Endothelial cell of umbilical vein (primary cell): Measurements from ENCODE around the gene FYN. TPM values are rescaled to one million over a fixed set of nuclear protein-coding genes. Genes with fewer than 3 reads are reported as not detected.

ENCODE experiments used
- BruUV-seq: library from RNA; stranded (reverse); fragments of 400-500 nt; replicated peaks from 2 replicates; lab custom pipeline; 2021; lab: Mats Ljungman, UMichigan
- CTCF ChIA-PET: fragments of 300-600, 350-600 bp; sonication (Branson Sonifier 250); formaldehyde crosslinking; loops from one replicate; lab custom pipeline; 2021; ENCODE audit warnings: antibody characterized with exemption, inconsistent platforms; lab: Charles Lee
- POLR2A ChIA-PET: fragments of 300-600, 350-600 bp; sonication (Branson Sonifier 250); formaldehyde crosslinking; loops from one replicate; lab custom pipeline; 2021; ENCODE audit warnings: antibody characterized with exemption, inconsistent platforms; lab: Charles Lee
- DNase-seq: peaks from one replicate; pipeline ENCODE4 v3.0.0-alpha.2; 2011; ENCODE audit warnings: low read depth, low spot score
- FAIRE-seq: peaks from 2 replicates; lab custom pipeline; 2011; peaks lifted over from hg19 to GRCh38; lab: Jason Lieb, UNC
- H2AFZ ChIP-seq: 2 replicates; pipeline ENCODE4 v1.6.0; 2012; ENCODE audit warnings: low read depth, low read length, control low read depth, inconsistent platforms
- H3K27ac ChIP-seq: 2 replicates; pipeline ENCODE4 v1.5.1; 2011; ENCODE audit warnings: low read depth, mild to moderate bottlenecking, control low read depth, low read length, moderate library complexity; ENCODE audit not compliant: insufficient read depth
- H3K27me3 ChIP-seq, 2 experiments: 2 replicates each; pipeline versions ENCODE4 v1.6.0 to v1.6.1; 2011; ENCODE audit warnings: low read length in 2 of 2, mixed read lengths in 1 of 2; ENCODE audit not compliant: control insufficient read depth in 2 of 2, insufficient read depth in 2 of 2
- H3K36me3 ChIP-seq, 2 experiments: 2 replicates in 1 of 2; 3 replicates in 1 of 2; pipeline ENCODE4 v1.5.1; 2011; ENCODE audit warnings: low read length in 2 of 2, mild to moderate bottlenecking in 1 of 2, moderate library complexity in 1 of 2; ENCODE audit not compliant: control insufficient read depth in 2 of 2, insufficient read depth in 2 of 2; ENCODE audit errors: extremely low read depth in 1 of 2
- H3K4me1 ChIP-seq: 3 replicates; pipeline ENCODE4 v1.5.1; 2011; ENCODE audit warnings: mild to moderate bottlenecking, low read length; ENCODE audit not compliant: control insufficient read depth, insufficient read depth; ENCODE audit errors: extremely low read depth
- H3K4me2 ChIP-seq: 2 replicates; pipeline ENCODE4 v1.6.1; 2011; ENCODE audit warnings: low read length, control low read depth, mixed read lengths; ENCODE audit not compliant: insufficient read depth
- H3K4me3 ChIP-seq, 3 experiments: fragments of 200-600 bp in 1 of 3; sonication (generic), shearing (Covaris generic) in 1 of 3; replicated peaks in 1 of 3; 2 replicates each; pipeline ENCODE4 v1.5.1; 2011 to 2016; ENCODE audit warnings: control low read depth in 3 of 3, low read length in 3 of 3, mild to moderate bottlenecking in 2 of 3, inconsistent platforms in 1 of 3, low read depth in 1 of 3, moderate library complexity in 1 of 3; ENCODE audit not compliant: insufficient read depth in 1 of 3
- H3K79me2 ChIP-seq: 2 replicates; pipeline ENCODE4 v1.6.0; 2012; ENCODE audit warnings: low read length, inconsistent platforms; ENCODE audit not compliant: control insufficient read depth, insufficient read depth
- H3K9ac ChIP-seq: replicated peaks from 2 replicates; pipeline ENCODE3; 2011; ENCODE audit warnings: low read length, control low read depth; ENCODE audit not compliant: insufficient read depth; ENCODE audit errors: extremely low read depth
- H3K9me1 ChIP-seq: replicated peaks from 3 replicates; pipeline ENCODE4 v1.6.0; 2011; ENCODE audit warnings: mild to moderate bottlenecking, low read length; ENCODE audit not compliant: control insufficient read depth, insufficient read depth; ENCODE audit errors: extremely low read depth
- H3K9me3 ChIP-seq: replicated peaks from 2 replicates; pipeline ENCODE4 v1.5.1; 2012; ENCODE audit warnings: low read length, inconsistent platforms; ENCODE audit not compliant: control insufficient read depth, insufficient read depth
- H4K20me1 ChIP-seq: replicated peaks from 2 replicates; pipeline ENCODE3; 2011; ENCODE audit warnings: mild to moderate bottlenecking, low read length; ENCODE audit not compliant: control insufficient read depth, insufficient read depth; ENCODE audit errors: extremely low read depth
- CTCF ChIP-seq, 2 donors: IDR thresholded peaks; 1 replicate in 1 of 2; 2 replicates in 1 of 2; pipeline ENCODE4 v1.5.1; 2011; ENCODE audit warnings: low read length in 2 of 2, mild to moderate bottlenecking in 2 of 2, moderate library complexity in 2 of 2, control low read depth in 1 of 2, inconsistent platforms in 1 of 2, low read depth in 1 of 2; ENCODE audit not compliant: insufficient read depth in 1 of 2; ENCODE audit errors: extremely low read depth in 1 of 2
- FOS ChIP-seq: IDR thresholded peaks from 2 replicates; pipeline ENCODE4 v1.6.1; 2011; ENCODE audit warnings: mild to moderate bottlenecking, low read length, moderate library complexity, borderline replicate concordance; ENCODE audit not compliant: insufficient read depth
- GATA2 ChIP-seq: IDR thresholded peaks from 2 replicates; pipeline ENCODE4 v1.7.0; 2011; ENCODE audit warnings: low read depth, mild to moderate bottlenecking, moderate library complexity, mixed read lengths, low read length; ENCODE audit not compliant: insufficient read length, insufficient read depth
- JUN ChIP-seq: IDR thresholded peaks from 2 replicates; pipeline ENCODE4 v1.6.1; 2011; ENCODE audit warnings: borderline replicate concordance, low read depth; ENCODE audit not compliant: insufficient read length, insufficient read depth
- POLR2A ChIP-seq: IDR thresholded peaks from 2 replicates; pipeline ENCODE4 v1.6.1; 2012; ENCODE audit warnings: low read depth, mild to moderate bottlenecking, control low read depth, low read length
- dilution Hi-C: fragments of 300-500 bp; cut with MboI; formaldehyde crosslinking; loops from one replicate; pipeline ENCODE4 v1.15.0; 2019; ENCODE audit warnings: low sequenced_read_pairs; ENCODE audit not compliant: extremely low pct_ligation_motif_present
- intact Hi-C: fragments of 100-400 bp; cut with micrococcal nuclease; formaldehyde crosslinking; loops from one replicate; pipeline ENCODE4 v1.10.0; 2022
- polyA plus RNA-seq, 4 experiments: library from polyadenylated mRNA; depleted of rRNA in 3 of 4; stranded (reverse) in 3 of 4; unstranded in 1 of 4; fragments of >200 nt; gene quantifications; 2 replicates each; pipeline versions ENCODE4 v1.2.1 to v1.2.3, GENCODE V29; 2011 to 2012; ENCODE audit warnings: missing spikeins in 1 of 4
- total RNA-seq: library from RNA; stranded (reverse); gene quantifications from 2 replicates; pipeline ENCODE4 v1.2.3, GENCODE V29; 2021
- TF ChIP-seq, protein P1 (sequence below): IDR thresholded peaks from 2 replicates; pipeline ENCODE4 v1.6.1; 2011; ENCODE audit not compliant: insufficient read depth, insufficient read length

Gene FYN
- total and polyA plus RNA-seq, 2 donors (not counting 3 experiments of a cell fraction or from before 2014, with no cell fraction given) = 69.0 to 143 TPM

GRCh38 chr6:111748231-111748647 lies 125.0 kb downstream of the FYN start:
- H3K36me3 ChIP-seq = no peaks in the 10 kb centered on the region
- intact Hi-C loops = no loop called here
- ChIA-PET CTCF (interaction anchor here (1.0 to 2.4 kb wide), 10 partner anchors 9 to 295 kb away, joined by 3 to 9 read pairs (median 4); partner anchors contain the start of gene FYN), POLR2A (interaction anchor here (1.0 to 1.6 kb wide), 2 partner anchors 13 to 81 kb away, joined by 4 to 6 read pairs; no protein-coding TSS in a partner anchor)
- peak overlapping the region in 1 of 3 experiments; percentile 7 for H3K4me3 ChIP-seq
- BruUV-seq = no TSS peak
- no peaks in the 10 kb centered on the region for H4K20me1 ChIP-seq
- peaks cover 57% of the 10 kb centered on the region for H3K4me1 ChIP-seq
- peak overlapping the region; percentile 32 for H3K9ac ChIP-seq
- H3K27ac ChIP-seq = peak overlapping the region; percentile 65
- H3K9me1 ChIP-seq = no peaks in the 10 kb centered on the region
- peak; percentile 85 for FAIRE-seq
- no peaks in the 10 kb centered on the region for H3K27me3 ChIP-seq
- H3K9me3 ChIP-seq = no peaks in the 10 kb centered on the region
- DNase-seq = peak; percentile 96
- H2AFZ ChIP-seq = no peak overlapping the region
- H3K79me2 ChIP-seq = peaks cover 3% of the 10 kb centered on the region
- dilution Hi-C loops = no loop called here
- TF ChIP-seq JUN (peak; percentile 63), GATA2 (peak; percentile 31), FOS (peak; percentile 9), CTCF (IDR thresholded peaks at IDR 0.05; ENCODE audit: extremely low read depth in 1 of 2, insufficient read depth in 1 of 2, low read depth in 1 of 2, low read length in 2 of 2) (no peak), POLR2A (peak; percentile 57)
- TF ChIP-seq, protein P1, sequence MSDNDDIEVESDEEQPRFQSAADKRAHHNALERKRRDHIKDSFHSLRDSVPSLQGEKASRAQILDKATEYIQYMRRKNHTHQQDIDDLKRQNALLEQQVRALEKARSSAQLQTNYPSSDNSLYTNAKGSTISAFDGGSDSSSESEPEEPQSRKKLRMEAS = no peak
- peak overlapping the region; percentile 72 for H3K4me2 ChIP-seq
